GM19099 (cell line): ENCODE data around the gene UQCRC1.

Experiments used
- POLR2A ChIP-seq: IDR thresholded peaks from 3 replicates; pipeline ENCODE4 v1.6.1; 2011; ENCODE audit warnings: low read depth; ENCODE audit not compliant: insufficient read length; ENCODE audit errors: extremely low read depth

Gene UQCRC1

DNA sequence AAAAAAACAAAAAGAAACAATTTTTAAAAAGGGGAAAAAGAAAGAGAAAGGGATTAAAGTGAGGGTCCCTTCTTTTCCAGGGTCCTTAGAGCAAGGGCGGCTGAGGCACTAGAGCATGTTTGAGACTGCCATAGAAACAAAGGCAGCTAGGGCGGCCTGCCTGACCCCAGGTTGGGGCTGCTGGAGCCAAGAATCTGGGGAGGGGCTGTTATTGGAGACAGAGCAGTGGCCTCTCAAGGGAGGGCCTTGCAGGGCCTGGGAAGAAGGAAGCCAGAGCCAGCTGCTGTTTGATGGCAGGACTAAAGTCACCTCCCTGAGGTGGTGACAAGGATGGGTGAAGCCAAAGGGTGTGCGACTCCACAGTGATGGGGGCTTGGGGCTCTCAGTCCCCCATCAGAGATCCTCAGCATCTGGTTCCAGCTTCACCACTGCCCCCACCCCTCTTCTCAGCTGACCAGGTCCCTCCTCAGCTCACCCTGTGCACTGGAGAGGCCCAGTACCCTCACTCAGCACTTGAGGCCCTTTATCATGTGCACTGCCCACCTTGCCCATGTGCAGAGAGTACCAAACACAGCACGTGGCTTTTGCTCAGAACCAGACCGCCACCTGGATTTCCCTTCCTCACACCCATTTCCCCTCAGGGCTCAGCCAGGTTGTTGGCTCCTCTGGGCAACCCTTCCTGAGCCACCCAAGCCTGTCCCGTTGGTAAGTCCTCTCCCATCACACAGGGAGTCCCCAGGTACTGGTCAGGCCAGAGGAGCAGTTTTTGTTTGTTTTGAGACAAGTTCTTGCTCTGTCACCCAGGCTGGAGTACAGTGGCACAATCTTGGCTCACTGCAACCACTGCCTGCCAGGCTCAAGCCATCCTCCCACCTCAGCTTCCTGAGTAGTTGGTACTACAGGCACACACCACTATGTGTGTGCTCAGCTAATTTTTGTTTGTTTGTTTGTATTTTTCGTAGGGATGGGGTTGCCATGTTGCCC, 10.4 kb upstream of the UQCRC1 start:
- TF ChIP-seq POLR2A: no peak

DNA sequence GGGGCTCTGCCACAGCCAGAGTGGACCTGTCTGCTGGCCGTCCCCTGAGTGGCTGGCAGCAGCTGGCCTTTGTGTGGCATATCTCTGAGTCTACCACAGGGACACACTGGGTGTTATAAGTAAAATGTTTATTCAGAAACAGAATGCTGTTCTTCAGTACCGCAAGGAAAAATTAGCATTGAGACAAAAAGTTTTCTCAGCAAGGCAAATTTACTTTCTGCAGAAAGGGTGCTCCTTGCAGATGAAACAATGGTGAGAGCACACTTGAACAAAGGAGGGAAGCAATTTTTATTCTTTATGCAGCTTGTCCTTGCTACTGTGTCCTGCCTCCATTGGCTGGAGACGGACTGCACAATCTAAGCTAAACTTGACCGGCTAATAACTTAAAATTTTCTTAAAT, 8.1 kb upstream of the UQCRC1 start:
- no peak for TF ChIP-seq POLR2A

DNA sequence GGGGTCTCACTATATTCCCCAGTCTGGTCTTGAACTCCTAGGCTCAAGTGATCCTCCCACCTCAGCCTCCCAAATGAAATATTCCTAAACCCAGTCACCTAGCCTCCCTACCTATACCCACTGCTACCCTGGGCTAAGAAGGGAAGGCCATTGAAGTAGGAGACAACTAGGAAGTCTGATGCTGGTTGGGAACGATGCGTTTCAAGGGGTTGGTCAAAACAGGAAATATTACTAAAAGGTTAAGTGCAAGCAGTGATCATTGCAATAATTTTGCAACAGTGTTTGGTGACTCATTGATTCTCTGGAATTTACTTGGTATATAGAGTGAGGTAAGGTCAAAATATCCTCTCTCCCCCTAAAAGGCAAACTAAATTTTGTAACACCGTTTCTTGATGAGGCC, 4.6 kb upstream of the UQCRC1 start:
- TF ChIP-seq POLR2A: no peak

DNA sequence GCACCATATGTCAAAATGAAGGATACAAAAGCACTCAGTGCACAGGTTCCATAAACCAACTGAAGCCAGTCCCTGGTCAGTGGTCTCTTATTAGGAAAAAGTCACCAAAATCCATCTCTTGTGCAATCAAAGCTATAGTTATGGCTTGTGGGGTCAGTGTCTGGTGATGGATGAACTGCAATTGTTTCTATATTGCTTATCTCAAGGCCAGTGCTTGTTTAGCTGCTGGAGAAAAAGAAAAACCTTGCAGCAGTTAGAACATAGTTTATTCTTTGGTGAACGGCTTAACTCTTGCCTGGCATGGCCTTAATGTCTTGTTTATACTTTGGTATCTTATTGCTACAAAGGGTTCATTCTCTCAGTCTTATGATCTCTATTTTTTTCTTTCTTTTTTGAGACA, 2.9 kb upstream of the UQCRC1 start:
- no peak for TF ChIP-seq POLR2A

DNA sequence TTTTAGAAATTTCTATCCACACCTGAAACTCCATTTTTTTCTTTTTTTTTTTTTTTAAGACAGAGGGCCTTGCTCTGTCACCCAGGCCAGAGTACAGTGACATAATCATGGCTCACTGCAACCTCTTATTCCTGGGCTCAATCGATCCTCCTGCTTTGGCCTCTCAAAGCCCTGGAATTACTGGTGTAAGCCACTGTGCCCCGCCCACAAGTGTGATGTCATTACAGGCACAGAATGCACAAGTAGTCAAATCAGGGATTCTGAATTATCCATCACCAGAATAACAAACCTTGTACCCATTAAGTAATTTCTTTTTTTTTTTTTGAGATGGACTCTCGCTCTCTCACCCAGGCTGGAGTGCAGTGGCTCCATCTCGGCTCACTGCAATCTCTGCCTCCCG, 1.9 kb downstream of the UQCRC1 start:
- TF ChIP-seq POLR2A: no peak

DNA sequence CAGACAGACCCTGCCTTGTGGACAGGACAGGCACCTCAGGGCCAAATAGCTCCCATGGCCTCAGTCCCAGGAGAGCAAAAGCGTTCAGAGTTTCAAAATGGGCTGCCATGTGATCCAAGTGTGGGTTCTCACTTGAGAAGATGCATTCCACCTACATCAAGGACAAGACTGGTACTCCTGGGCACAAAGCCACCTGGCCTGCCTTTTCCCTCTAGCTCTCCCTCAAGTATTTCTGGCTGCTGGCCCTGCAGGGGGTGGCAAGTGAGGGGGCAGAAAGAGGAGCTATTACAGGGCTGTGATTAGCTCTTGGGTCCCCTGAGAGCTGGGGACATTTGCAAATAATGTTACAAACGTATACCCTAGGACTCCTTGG, 7.8 kb downstream of the UQCRC1 start:
- TF ChIP-seq POLR2A: no peak

DNA sequence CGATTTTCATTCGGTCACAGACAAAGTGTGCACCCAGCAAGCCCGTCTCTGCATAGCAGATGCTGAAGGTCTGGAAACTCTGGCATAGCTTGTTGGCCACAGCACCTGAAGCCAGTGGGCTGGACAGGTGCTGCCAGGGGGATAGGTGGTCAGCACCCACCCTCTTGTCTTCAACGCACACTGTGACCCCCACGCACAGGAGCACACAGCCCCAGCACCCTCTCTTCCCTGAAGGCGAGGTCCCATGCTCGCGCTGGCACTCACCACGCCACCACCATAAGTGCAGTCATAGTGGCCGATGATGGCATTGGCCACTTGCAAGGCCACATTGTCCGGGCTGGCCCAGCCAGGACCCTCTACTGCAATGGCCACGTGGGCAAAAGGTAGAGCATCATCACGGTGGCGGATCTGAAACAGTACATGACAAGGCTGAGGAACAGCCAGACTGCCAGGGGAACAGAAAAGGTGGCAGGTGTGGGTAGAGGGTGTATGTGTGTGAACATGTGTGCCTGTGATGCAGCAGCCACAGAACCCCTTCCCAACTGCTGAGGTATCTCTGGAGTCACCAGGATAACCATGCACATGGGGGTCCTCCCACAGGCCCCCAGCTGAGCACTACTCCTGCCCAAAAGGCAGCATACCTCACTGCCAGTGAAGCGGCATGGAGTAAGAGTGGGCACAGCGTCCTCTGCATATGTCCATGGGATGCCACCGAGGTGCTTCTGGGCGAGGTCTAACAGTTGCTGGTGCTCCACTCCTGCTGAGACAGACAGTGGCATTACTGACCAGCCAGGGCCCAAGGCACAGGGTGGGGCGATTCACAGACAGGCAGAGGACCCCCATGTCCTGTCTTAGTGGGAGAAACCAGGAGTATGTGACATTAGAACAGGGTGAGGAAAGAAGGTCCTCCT, 8.5 kb downstream of the UQCRC1 start:
- TF ChIP-seq POLR2A: no peak

DNA sequence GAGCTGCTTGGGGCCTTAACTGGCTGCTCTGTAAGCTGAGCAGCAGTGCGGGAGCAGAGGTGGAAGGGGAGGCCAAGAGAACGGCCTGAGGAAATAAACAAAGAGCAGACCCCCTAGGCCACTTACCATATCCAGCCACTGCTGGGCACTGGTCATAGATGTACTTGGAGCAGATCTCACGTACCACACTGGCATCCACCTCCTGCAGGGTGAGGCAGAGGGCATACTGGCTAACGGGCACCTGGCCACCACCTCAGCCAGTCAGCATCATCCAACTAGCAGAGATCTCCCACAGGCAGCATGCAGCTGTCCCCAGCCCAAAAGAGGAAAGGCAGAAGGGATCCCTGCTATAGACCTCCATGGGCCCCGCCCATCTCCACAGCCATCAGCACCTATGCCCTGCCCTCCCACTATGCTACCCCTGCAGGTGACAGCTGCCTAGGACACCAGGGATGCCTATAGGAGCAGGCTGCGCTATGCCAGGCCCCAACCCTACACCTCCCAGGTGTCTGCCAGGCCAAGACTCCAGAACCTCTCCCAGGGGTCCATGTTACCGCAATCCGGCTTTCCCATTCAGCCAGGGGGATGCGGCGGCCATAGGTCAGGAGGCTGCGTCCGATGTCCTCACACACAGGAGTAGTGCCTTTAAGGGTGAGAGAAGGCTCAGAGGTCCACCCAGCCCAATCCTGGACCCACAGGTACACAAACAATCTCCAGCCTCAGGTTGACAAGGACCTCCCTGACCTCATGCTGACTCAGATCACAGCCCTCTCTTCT, 9.7 kb downstream of the UQCRC1 start:
- no peak for TF ChIP-seq POLR2A

DNA sequence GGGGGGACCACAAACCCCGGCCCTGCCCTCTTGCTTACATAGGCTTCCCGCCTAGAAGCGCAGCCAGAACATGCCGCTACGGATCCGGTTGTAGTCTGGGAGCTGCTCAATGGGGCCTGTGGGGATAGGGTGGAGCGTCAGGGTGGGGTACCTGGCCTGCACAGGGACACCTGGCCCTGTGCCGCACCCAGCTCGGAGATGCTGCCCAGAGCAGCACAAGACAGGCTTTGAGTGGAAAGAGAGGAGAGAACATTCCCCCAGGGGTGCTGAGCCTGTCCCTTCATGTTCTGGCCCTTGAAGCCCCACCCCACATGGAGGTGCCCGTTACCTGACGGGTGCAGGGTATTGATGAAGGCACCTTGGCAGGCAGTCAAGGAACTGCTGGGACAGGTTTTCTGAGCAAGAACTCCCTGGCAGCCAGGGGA, 10.4 kb downstream of the UQCRC1 start:
- no peak for TF ChIP-seq POLR2A

DNA sequence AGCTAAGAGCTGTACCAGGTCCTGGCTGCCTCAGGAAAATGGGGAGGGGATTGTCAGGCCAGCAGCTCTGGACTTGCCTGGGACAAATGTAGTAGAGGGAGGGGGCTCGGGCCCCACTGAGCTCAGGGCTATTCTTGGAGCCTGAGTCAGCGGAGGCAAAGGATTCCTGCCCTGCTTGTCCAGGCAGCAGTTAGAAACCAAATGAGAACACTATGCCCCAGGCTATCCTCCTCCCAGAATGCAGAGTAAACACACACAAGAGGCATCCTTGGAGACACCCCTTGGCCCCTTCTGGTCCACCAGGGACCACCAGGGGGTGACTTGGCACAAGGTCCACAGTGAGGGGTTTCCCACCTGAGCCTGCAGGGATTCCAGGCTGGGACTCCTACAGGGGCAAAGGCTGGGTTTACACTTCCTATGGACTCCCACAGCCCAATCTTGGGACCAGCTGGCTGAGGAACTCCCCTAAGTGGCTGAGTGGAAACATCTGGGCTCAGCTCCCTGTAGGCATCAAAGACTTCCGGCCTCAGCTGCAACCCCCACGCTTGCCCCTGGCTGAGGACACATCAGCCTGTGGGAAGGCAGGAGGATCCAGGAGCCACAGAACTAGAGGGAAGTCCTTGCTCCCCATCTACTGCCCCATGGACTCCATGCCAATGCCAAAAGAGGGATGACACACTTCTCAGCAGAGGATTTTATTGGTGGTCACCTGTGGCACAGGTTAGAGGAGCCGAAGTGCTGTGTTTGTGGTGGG, 10.9 kb downstream of the UQCRC1 start:
- TF ChIP-seq POLR2A: no peak

DNA sequence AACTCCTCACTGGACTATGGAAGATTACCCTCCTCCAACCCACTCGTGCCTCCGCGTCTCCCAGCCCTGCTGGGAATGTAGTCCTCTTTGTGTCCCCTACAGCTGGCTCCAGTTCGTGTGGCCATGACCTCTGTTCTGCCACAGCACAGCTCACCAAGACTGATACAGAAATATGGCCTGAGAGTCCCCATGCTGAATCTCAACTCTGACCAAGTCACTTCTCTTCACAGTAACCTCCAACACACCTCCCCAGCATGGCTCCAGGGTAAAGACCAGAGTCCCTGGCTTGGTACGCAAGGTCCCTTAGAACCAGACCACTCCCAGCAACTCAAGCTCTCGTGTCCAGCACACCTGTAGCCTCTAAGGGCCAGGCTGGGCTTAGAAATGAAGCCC, 12.0 kb downstream of the UQCRC1 start:
- no peak for TF ChIP-seq POLR2A

DNA sequence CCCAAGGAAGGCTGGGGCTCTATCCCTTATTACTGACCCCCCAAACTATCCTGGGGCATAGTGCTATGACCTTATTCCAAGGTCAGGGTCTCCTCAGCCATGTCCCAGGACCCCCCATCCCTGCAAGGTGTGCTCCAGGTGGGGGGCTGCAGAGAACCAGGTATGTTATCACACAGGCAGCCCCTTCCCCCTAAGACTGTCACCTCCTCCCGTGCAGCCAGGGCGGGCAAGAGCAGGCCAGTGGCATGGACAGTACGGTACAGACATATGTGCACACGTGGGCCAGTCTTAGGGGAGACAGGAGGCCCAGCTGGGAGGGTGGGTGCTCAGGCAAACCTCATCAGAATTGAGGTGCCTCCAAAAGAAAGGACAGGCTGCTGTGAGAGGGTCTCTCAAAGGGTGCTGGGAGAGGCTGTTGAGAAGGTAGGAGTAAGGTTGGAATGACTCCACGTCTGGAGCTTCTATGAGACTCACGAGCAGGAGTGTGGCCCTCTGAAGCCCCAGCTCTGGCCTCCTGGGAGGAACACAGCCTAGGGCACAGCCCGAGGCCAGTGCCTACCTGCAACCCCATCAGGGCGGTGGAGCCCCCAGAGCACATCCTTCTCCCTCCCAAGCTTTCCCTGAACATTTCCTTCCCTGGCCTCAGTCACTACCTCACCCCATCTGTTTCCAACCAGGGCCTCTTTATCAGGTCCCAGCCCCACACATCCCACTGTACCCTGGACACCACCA, 12.6 kb downstream of the UQCRC1 start:
- no peak for TF ChIP-seq POLR2A

DNA sequence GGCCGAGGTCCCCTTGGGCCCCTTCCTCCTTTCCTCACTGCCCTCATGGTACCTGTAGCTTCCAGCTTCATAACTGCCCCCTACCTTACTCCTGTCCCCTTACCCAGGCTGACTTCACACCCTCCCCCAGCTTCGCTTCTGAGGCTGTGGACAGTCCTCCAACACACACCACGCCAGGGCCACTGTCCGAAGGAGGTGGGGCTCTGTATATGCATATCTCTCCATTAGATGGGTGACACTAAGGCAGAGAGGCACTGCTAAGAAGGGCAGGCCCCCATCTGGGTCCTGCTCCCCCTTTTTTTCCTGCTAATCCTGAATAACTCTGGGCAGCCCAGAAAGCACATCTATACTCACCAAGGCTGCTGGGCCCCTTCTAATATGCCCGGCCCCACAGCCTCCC, 13.3 kb downstream of the UQCRC1 start:
- no peak for TF ChIP-seq POLR2A
